Measurements from ENCODE around the gene EPHB3. TPM values are rescaled to one million over a fixed set of nuclear protein-coding genes. Genes with fewer than 3 reads are reported as not detected.
A peak's percentile ranks its signal among the peaks of the same experiment; 100 is the strongest.

Gene EPHB3
- total and polyA plus RNA-seq, 2 experiments from 2014 or later, result 142 to 170 TPM

DNA sequence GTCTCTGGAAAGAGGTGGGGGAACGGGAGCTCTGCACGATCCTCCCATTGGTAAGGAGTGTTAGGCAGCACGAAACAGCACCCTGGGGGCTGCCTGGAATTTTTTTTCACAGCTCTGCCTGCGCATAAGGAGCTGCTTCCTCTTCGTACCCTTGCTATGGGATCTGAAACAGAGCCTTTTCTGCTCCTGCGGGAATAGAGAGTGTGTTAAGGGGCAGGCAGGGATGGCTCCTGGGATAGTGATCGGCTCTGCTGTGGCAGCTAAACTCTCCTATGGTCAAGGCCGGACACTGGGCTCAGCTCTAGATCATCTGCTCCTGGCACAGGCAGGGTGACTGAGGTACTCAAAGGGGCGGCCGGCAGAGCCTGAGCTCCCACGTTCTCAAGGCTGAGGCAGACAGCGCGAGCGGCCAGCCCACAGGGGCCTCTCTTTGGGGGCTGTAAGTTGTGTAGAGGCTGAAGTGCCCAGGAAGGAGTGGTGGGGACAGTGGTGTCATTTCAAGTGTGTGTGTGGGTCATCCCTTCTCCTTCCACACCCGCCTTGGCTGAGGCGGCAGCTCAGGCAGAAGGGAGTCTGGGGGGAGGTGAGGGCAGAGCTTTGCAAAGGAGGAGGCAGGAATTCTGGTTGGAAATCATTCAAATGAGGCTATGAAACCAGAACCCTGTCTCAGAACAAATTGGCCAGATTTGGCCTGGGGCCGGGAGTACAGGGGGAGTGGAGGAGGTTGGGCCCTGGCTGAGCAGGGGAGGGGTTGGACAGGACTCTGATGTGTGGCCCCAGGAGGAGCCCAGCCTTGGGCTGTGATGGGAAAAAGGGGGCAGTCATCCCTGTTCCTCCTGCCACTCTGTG lies 31.0 kb downstream of the EPHB3 start:
- no peaks in the 10 kb centered on the region for H3K36me3 ChIP-seq
- peak overlapping the region; percentile 95 for H3K27ac ChIP-seq
- DNase-seq (ENCODE audit: low read depth in 1 of 2, low spot score in 1 of 2), result peak; percentile 67 to 73
- H3K9me3 ChIP-seq (ENCODE audit: low read depth), result no peaks in the 10 kb centered on the region
- H3K4me3 ChIP-seq, result no peak overlapping the region
- TF ChIP-seq, protein P1, sequence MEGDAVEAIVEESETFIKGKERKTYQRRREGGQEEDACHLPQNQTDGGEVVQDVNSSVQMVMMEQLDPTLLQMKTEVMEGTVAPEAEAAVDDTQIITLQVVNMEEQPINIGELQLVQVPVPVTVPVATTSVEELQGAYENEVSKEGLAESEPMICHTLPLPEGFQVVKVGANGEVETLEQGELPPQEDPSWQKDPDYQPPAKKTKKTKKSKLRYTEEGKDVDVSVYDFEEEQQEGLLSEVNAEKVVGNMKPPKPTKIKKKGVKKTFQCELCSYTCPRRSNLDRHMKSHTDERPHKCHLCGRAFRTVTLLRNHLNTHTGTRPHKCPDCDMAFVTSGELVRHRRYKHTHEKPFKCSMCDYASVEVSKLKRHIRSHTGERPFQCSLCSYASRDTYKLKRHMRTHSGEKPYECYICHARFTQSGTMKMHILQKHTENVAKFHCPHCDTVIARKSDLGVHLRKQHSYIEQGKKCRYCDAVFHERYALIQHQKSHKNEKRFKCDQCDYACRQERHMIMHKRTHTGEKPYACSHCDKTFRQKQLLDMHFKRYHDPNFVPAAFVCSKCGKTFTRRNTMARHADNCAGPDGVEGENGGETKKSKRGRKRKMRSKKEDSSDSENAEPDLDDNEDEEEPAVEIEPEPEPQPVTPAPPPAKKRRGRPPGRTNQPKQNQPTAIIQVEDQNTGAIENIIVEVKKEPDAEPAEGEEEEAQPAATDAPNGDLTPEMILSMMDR (IDR thresholded peaks at IDR 0.05; ENCODE audit: low read depth, low read length), result no peak
- H3K4me1 ChIP-seq (ENCODE audit: low read depth), result peaks cover 51% of the 10 kb centered on the region
- H3K27me3 ChIP-seq, result no peaks in the 10 kb centered on the region

DNA sequence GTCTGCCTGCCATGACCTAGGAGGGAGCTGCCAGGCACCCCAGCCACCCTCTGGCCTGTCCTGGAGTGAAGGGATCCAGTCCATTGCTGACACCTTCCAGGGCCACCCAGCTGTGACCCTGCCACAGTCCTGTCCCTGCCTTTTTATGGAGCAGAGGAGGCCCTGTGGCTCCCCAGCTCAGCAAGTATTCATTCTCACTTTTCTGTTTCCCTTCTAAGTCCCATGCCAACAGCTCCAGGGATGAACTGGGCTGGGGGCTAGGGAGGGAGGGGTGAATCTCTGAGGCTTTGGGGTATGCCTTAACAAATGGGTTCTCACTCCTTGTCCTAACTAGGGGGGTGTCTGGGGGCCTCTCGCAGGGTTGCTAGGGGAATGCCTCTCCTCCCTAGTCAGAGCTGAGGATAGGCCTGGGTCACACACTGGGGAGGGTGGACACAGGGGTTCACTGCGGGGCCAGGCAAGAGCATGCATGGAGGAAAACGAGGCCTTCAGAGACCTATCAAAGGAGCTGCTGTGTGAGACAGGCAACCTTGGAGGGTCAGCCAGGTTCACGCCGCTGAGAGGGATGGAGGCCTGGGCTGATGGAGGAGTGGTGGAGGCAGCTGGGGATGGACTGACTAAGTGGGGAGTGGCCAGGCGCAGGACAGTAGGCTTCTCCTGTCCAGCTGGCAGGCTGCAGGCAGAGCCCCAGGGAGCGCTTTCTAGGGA lies 31.8 kb downstream of the EPHB3 start:
- peak in 1 of 2 donors; percentile 39 for DNase-seq (ENCODE audit: low read depth in 1 of 2, low spot score in 1 of 2)
- Histone ChIP-seq H3K9me3 (ENCODE audit: low read depth) (no peaks in the 10 kb centered on the region), H3K4me1 (ENCODE audit: low read depth) (peaks cover 57% of the 10 kb centered on the region), H3K36me3 (no peaks in the 10 kb centered on the region), H3K27me3 (no peaks in the 10 kb centered on the region), H3K27ac (peak overlapping the region; percentile 95), H3K4me3 (no peak overlapping the region)
- TF ChIP-seq, protein P1 (IDR thresholded peaks at IDR 0.05; ENCODE audit: low read depth, low read length), result no peak

DNA sequence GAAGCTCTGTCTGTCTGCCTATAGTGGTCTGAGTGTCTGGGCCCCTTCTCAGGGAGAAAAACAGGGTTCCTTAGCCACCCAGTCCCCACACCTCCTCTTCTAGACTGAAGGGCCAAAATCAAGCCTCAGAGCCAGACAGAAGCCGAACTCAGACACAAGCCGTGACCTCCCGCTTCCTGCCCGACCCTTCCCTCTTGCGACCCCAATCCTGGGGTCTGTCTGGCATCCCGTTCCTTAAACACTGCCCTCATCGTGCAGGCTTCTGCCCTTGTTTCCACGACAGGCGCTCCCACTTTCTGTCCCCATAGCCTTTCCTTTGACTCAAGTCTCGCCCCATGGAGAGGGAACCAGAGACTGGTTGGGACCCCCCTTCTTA lies 32.3 kb downstream of the EPHB3 start:
- H3K4me1 ChIP-seq (ENCODE audit: low read depth), result peaks cover 58% of the 10 kb centered on the region
- TF ChIP-seq, protein P1 (IDR thresholded peaks at IDR 0.05; ENCODE audit: low read depth, low read length), result no peak
- H3K36me3 ChIP-seq, result no peaks in the 10 kb centered on the region
- no peaks in the 10 kb centered on the region for H3K27me3 ChIP-seq
- H3K9me3 ChIP-seq (ENCODE audit: low read depth), result no peaks in the 10 kb centered on the region
- H3K27ac ChIP-seq, result peak overlapping the region; percentile 95
- DNase-seq (ENCODE audit: low read depth in 1 of 2, low spot score in 1 of 2), result no peak
- H3K4me3 ChIP-seq, result no peak overlapping the region

DNA sequence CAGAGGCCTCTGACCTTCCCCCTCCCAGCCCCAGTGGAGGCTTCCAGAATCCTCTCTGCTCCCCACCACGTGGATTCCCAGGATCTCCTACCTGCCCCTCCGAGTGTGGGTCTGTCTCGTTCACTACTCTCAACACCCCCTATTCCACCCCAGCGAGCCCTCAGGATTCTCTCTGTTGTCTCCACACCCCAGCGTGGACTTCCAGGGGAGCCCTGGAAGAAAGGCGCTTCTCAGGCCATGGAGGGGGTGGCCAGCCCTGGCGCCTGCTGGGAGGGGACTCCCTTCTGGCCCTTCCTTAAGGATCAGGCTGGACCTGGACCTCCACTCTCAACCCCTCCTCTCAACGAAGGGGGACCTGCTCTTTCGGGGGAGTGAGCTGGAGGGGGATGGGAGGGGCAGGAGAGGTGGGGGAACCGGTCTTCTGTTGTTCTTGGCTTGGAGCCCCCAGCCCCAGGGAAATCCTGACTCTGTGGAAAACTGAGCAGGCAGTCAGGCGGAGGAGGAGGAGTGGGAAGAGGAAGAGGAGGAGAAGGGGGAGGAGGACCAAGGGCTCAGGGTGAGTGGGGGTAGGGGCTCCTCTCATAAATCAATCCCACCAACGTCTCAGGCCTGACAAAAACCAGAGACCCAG lies 32.9 kb downstream of the EPHB3 start:
- H3K27ac ChIP-seq, result peak overlapping the region; percentile 95
- H3K27me3 ChIP-seq, result no peaks in the 10 kb centered on the region
- no peak for DNase-seq (ENCODE audit: low read depth in 1 of 2, low spot score in 1 of 2)
- no peaks in the 10 kb centered on the region for H3K9me3 ChIP-seq (ENCODE audit: low read depth)
- H3K36me3 ChIP-seq, result no peaks in the 10 kb centered on the region
- H3K4me3 ChIP-seq, result no peak overlapping the region
- TF ChIP-seq, protein P1 (IDR thresholded peaks at IDR 0.05; ENCODE audit: low read depth, low read length), result no peak
- H3K4me1 ChIP-seq (ENCODE audit: low read depth), result peaks cover 58% of the 10 kb centered on the region

DNA sequence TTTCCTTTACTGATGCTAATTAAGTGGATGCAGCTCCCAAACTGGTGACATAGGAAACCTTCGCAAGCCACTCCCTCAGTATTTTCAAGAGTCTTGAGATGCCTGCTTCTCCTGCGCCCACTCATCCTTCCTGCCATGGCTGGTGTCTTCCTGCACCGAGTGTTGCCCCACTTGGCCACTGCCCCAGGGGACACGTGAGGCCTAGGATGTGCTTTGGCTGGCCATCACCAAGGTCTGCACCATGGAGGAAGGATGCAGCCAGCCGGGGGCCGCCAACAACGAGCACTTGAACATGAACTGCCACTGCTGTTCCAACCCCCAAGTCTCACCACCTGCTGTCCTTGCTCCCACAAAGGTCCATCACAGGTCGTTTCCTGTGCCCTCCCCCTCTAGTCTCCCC lies 34.1 kb downstream of the EPHB3 start:
- no peak for DNase-seq (ENCODE audit: low read depth in 1 of 2, low spot score in 1 of 2)
- H3K4me1 ChIP-seq (ENCODE audit: low read depth), result peaks cover 56% of the 10 kb centered on the region

More for the DNA sequence above, 34.1 kb downstream of the EPHB3 start:
- Histone ChIP-seq H3K27me3 (no peaks in the 10 kb centered on the region), H3K9me3 (ENCODE audit: low read depth) (no peaks in the 10 kb centered on the region), H3K4me3 (no peak overlapping the region), H3K36me3 (no peaks in the 10 kb centered on the region), H3K27ac (peak overlapping the region; percentile 95)
- TF ChIP-seq, protein P1 (IDR thresholded peaks at IDR 0.05; ENCODE audit: low read depth, low read length), result no peak

All from cardiac muscle cell (in vitro differentiated cells and primary cell).